Upper lobe of left lung (tissue), 6 donors: ENCODE data around the gene ERGIC1. TPM values are rescaled to one million over a fixed set of nuclear protein-coding genes. Genes with fewer than 3 reads are reported as not detected.

Source experiments
- ATAC-seq, 2 donors: fragments of 200-7000 bp; cut with Tn5 transposase; one replicate each; pipeline ENCODE4 v1.9.1; 2022; ENCODE audit warnings: mild to moderate bottlenecking in 2 of 2, moderate library complexity in 2 of 2; ENCODE audit not compliant: low FRiP score in 2 of 2
- DNase-seq, 2 donors: peaks; one replicate each; pipeline ENCODE4 v3.0.0-alpha.2; 2019 to 2020
- H3K27ac ChIP-seq, 4 donors: fragments of 200-600 bp; sonication (generic); one replicate each; pipeline ENCODE4 v1.5.1; 2016 to 2019
- H3K27me3 ChIP-seq, 4 donors: fragments of 200-600 bp; sonication (generic); one replicate each; pipeline ENCODE4 v1.5.1; 2017 to 2019
- H3K36me3 ChIP-seq, 4 donors: fragments of 200-600 bp; sonication (generic); one replicate each; pipeline ENCODE4 v1.5.1; 2016 to 2019
- H3K4me1 ChIP-seq, 4 donors: fragments of 200-600 bp; sonication (generic); one replicate each; pipeline ENCODE4 v1.5.1; 2018 to 2019
- H3K4me3 ChIP-seq, 4 donors: fragments of 200-600 bp; sonication (generic); one replicate each; pipeline ENCODE4 v1.5.1; 2017 to 2019; ENCODE audit warnings: mild to moderate bottlenecking in 2 of 4, moderate library complexity in 1 of 4
- H3K9me3 ChIP-seq, 4 donors: fragments of 200-600 bp; sonication (generic); one replicate each; pipeline ENCODE4 v1.5.1; 2018 to 2019
- CTCF ChIP-seq, 6 experiments: fragments of 450-650 bp in 4 of 6; fragments of 200-600 bp in 2 of 6; sonication (generic) in 2 of 6; IDR thresholded peaks; one replicate each; pipeline ENCODE4 v1.5.1; 2016 to 2019; ENCODE audit warnings: antibody characterized with exemption in 6 of 6
- EP300 ChIP-seq, 4 donors: sonication (generic); formaldehyde crosslinking; IDR thresholded peaks; one replicate each; pipeline ENCODE4 v1.5.1; 2017; ENCODE audit warnings: antibody characterized with exemption in 4 of 4, control low read depth in 2 of 4
- POLR2A ChIP-seq, 4 donors: fragments of 450-650 bp; IDR thresholded peaks; one replicate each; pipeline ENCODE4 v1.5.1; 2016 to 2017; ENCODE audit warnings: antibody characterized with exemption in 4 of 4, mild to moderate bottlenecking in 2 of 4
- POLR2AphosphoS5 ChIP-seq, 2 donors: sonication (generic); formaldehyde crosslinking; IDR thresholded peaks; one replicate each; pipeline ENCODE4 v1.5.1; 2017; ENCODE audit warnings: antibody characterized with exemption in 2 of 2
- WGBS, 2 donors: methylation state at CpG; one replicate each; pipeline ENCODE4 v1.1.5; 2017 to 2018; 5-methylcytosine and 5-hydroxymethylcytosine counted together
- total RNA-seq, 6 donors: library from RNA; depleted of rRNA in 4 of 6; stranded (reverse); fragments of >200 nt in 4 of 6; gene quantifications; one replicate each; pipeline versions ENCODE4 v1.1.0 to v1.2.1, GENCODE V29; 2016 to 2021
- donor health status: DM: no; HTN: no; CAD: no; lungs with moderate emphysema.
- donor health status: DM: no; HTN: yes; CAD: no; lungs with severe emphysema.

ERGIC1 gene
- total RNA-seq, 6 donors from 2014 or later = 158 to 225 (median 173) TPM

GRCh38 chr5:172907657-172908056 is 73.6 kb downstream of the ERGIC1 start:
- TF ChIP-seq POLR2A (IDR thresholded peaks at IDR 0.05) (no peak), POLR2AphosphoS5 (IDR thresholded peaks at IDR 0.05) (no peak)
- Histone ChIP-seq H3K27ac (peak overlapping the region in 2 of 4 donors; percentile 30 to 85), H3K36me3 (peaks cover 0 to 25% (median 10%) of the 10 kb centered on the region in 4 donors), H3K27me3 (no peaks in the 10 kb centered on the region), H3K4me3 (no peak overlapping the region), H3K4me1 (peaks cover 35 to 49% (median 43%) of the 10 kb centered on the region in 4 donors), H3K9me3 (no peaks in the 10 kb centered on the region)
- no peak for ATAC-seq
- DNase-seq = no peak
- 96 to 100% methylated on average over 3 to 4 of the region's 4 CpGs for WGBS, 2 donors

- Histone ChIP-seq H3K27ac (peak overlapping the region in 2 of 4 donors; percentile 67 to 73), H3K4me1 (peaks cover 25 to 45% (median 33%) of the 10 kb centered on the region in 4 donors), H3K36me3 (peaks cover 0 to 34% (median 11%) of the 10 kb centered on the region in 4 donors), H3K9me3 (no peaks in the 10 kb centered on the region), H3K4me3 (no peak overlapping the region), H3K27me3 (no peaks in the 10 kb centered on the region)
- ATAC-seq (no peak), DNase-seq (no peak)
- TF ChIP-seq EP300 (IDR thresholded peaks at IDR 0.05) (no peak), POLR2A (IDR thresholded peaks at IDR 0.05) (no peak), CTCF (IDR thresholded peaks at IDR 0.05) (no peak), POLR2AphosphoS5 (IDR thresholded peaks at IDR 0.05) (peak in 1 of 2 donors; percentile 25)
- WGBS, 2 donors = 74 to 86% methylated on average over 10 of the region's 10 CpGs
These were observed 74.6 kb downstream of the ERGIC1 start for GRCh38 chr5:172908662-172909061.

GRCh38 chr5:172909931-172910502 is 76.0 kb downstream of the ERGIC1 start:
- Histone ChIP-seq H3K27ac (peak overlapping the region in 3 of 4 donors; percentile 52 to 84 (median 73)), H3K4me1 (peaks cover 11 to 31% (median 19%) of the 10 kb centered on the region in 4 donors), H3K9me3 (no peaks in the 10 kb centered on the region), H3K36me3 (peaks cover 0 to 43% (median 21%) of the 10 kb centered on the region in 4 donors), H3K4me3 (no peak overlapping the region), H3K27me3 (no peaks in the 10 kb centered on the region)
- ATAC-seq (no peak), DNase-seq (no peak)
- WGBS, 2 donors = 71% methylated on average over 8 of the region's 8 CpGs
- TF ChIP-seq CTCF (IDR thresholded peaks at IDR 0.05) (no peak), POLR2A (IDR thresholded peaks at IDR 0.05) (no peak), POLR2AphosphoS5 (IDR thresholded peaks at IDR 0.05) (no peak), EP300 (IDR thresholded peaks at IDR 0.05) (no peak)

- Histone ChIP-seq H3K9me3 (no peaks in the 10 kb centered on the region), H3K27me3 (no peaks in the 10 kb centered on the region), H3K27ac (peak overlapping the region; percentile 82 to 84 (median 82)), H3K36me3 (peaks cover 5 to 53% (median 30%) of the 10 kb centered on the region in 4 donors), H3K4me3 (no peak overlapping the region), H3K4me1 (peaks cover 9 to 28% (median 12%) of the 10 kb centered on the region in 4 donors)
- TF ChIP-seq POLR2A (IDR thresholded peaks at IDR 0.05) (peak in 1 of 4 donors; percentile 33), EP300 (IDR thresholded peaks at IDR 0.05) (peak; percentile 76 to 98 (median 94)), POLR2AphosphoS5 (IDR thresholded peaks at IDR 0.05) (peak; percentile 89 to 93), CTCF (IDR thresholded peaks at IDR 0.05) (peak in 5 of 6 experiments; percentile 17 to 69 (median 61))
- DNase-seq (peak in 1 of 2 donors; percentile 85), ATAC-seq (peak; percentile 69 to 77)
- WGBS, 2 donors = 51 to 62% methylated on average over 7 to 9 of the region's 9 CpGs
These were observed 77.0 kb downstream of the ERGIC1 start for GRCh38 chr5:172910828-172911627.

GRCh38 chr5:172911628-172911880 is 77.5 kb downstream of the ERGIC1 start:
- no peaks in the 10 kb centered on the region for H3K27me3 ChIP-seq
- 52 to 56% methylated on average over 2 of the region's 2 CpGs for WGBS, 2 donors

More at GRCh38 chr5:172911628-172911880, 77.5 kb downstream of the ERGIC1 start:
- Histone ChIP-seq H3K27ac (peak overlapping the region; percentile 82 to 84 (median 82)), H3K4me1 (peaks cover 7 to 28% (median 11%) of the 10 kb centered on the region in 4 donors), H3K9me3 (no peaks in the 10 kb centered on the region), H3K36me3 (peaks cover 7 to 58% (median 35%) of the 10 kb centered on the region in 4 donors), H3K4me3 (no peak overlapping the region)
- no peak for ATAC-seq
- TF ChIP-seq EP300 (IDR thresholded peaks at IDR 0.05) = no peak
- no peak for TF ChIP-seq CTCF (IDR thresholded peaks at IDR 0.05)
- no peak for TF ChIP-seq POLR2A (IDR thresholded peaks at IDR 0.05)
- TF ChIP-seq POLR2AphosphoS5 (IDR thresholded peaks at IDR 0.05) = no peak
- DNase-seq = no peak
